NB4 (cell line): ENCODE measurements around the gene PSMC3.

Experiments used
- DNase-seq: peaks from one replicate; pipeline ENCODE4 v3.0.0; 2010; ENCODE audit warnings: low read depth
- H3K4me3 ChIP-seq: one replicate; pipeline ENCODE4 v1.5.1; 2011; ENCODE audit warnings: mild to moderate bottlenecking, low read depth, low read length, moderate library complexity
- CTCF ChIP-seq: IDR thresholded peaks from one replicate; pipeline ENCODE4 v1.5.1; 2012; ENCODE audit warnings: low read depth, low read length
- MAX ChIP-seq: IDR thresholded peaks from 2 replicates; pipeline ENCODE4 v1.6.1; 2011; ENCODE audit warnings: low read depth, low read length
- MYC ChIP-seq: IDR thresholded peaks from 2 replicates; pipeline ENCODE4 v1.6.1; 2011; ENCODE audit warnings: low read depth, low read length
- POLR2A ChIP-seq: IDR thresholded peaks from 2 replicates; pipeline ENCODE4 v1.6.1; 2011; ENCODE audit warnings: mild to moderate bottlenecking; ENCODE audit not compliant: insufficient read length; ENCODE audit errors: extremely low read depth

The PSMC3 gene

GRCh38 chr11:47399860-47400767 is 26.1 kb downstream of the PSMC3 start:
- DNase-seq, result peak; percentile 83
- H3K4me3 ChIP-seq, result peak overlapping the region; percentile 62

GRCh38 chr11:47398551-47398950 is 27.7 kb downstream of the PSMC3 start:
- no peak for DNase-seq
- no peak overlapping the region for H3K4me3 ChIP-seq
- TF ChIP-seq CTCF (no peak), MAX (no peak), POLR2A (no peak), MYC (no peak)

More at GRCh38 chr11:47399860-47400767, 26.1 kb downstream of the PSMC3 start:
- no peak for TF ChIP-seq CTCF
- no peak for TF ChIP-seq POLR2A
- no peak for TF ChIP-seq MYC
- no peak for TF ChIP-seq MAX

- DNase-seq, result no peak
- no peak overlapping the region for H3K4me3 ChIP-seq
- no peak for TF ChIP-seq MYC
Measured at GRCh38 chr11:47398011-47398410, 28.2 kb downstream of the PSMC3 start.

GRCh38 chr11:47396049-47396320 is 30.3 kb downstream of the PSMC3 start:
- no peak overlapping the region for H3K4me3 ChIP-seq
- no peak for DNase-seq
- TF ChIP-seq CTCF (no peak), POLR2A (no peak), MYC (no peak), MAX (no peak)

- peak; percentile 79 for DNase-seq
- TF ChIP-seq MAX (no peak), MYC (no peak), CTCF (no peak), POLR2A (no peak)
- H3K4me3 ChIP-seq, result peak overlapping the region; percentile 49
Measured at GRCh38 chr11:47395223-47396048, 30.8 kb downstream of the PSMC3 start.
